K562 (cell line): ENCODE measurements around the gene CHST13.

Experiments used
- ETS2 ChIP-seq: IDR thresholded peaks from 2 replicates; pipeline ENCODE4 v1.6.1; 2016; ENCODE audit warnings: borderline replicate concordance, missing genetic modification characterization, mild to moderate bottlenecking, moderate library complexity, missing compliant biosample characterization; ENCODE audit not compliant: poor library complexity, severe bottlenecking
- MYBL2 ChIP-seq, 2 experiments: fragments of 450-650 bp in 1 of 2; sonication (generic) in 1 of 2; formaldehyde crosslinking in 1 of 2; IDR thresholded peaks; 2 replicates each; pipeline versions ENCODE4 v1.6.1 to v1.8.1; 2017 to 2022; ENCODE audit warnings: borderline replicate concordance in 1 of 2, inconsistent platforms in 1 of 2, low read depth in 1 of 2, mild to moderate bottlenecking in 1 of 2, missing genetic modification reagents in 1 of 2, moderate library complexity in 1 of 2
- NFYB ChIP-seq: IDR thresholded peaks from 2 replicates; pipeline ENCODE4 v1.6.1; 2011; ENCODE audit warnings: mild to moderate bottlenecking, moderate library complexity; ENCODE audit not compliant: insufficient read length; ENCODE audit errors: extremely low read depth
- NRF1 ChIP-seq, 2 experiments: fragments of 450-650 bp; IDR thresholded peaks in 1 of 2; conservative IDR thresholded peaks in 1 of 2; 2 replicates each; pipeline ENCODE4 v1.6.1; 2014; ENCODE audit warnings: mild to moderate bottlenecking in 2 of 2
- TEAD4 ChIP-seq, 2 experiments: sonication (generic) in 1 of 2; formaldehyde crosslinking in 1 of 2; IDR thresholded peaks; 2 replicates each; pipeline versions ENCODE4 v1.6.1 to v1.8.0; 2012 to 2022; ENCODE audit warnings: borderline replicate concordance in 1 of 2, inconsistent platforms in 1 of 2, low read length in 1 of 2, mild to moderate bottlenecking in 1 of 2, missing genetic modification reagents in 1 of 2
- TF ChIP-seq, protein P1 (sequence below), 3 experiments: IDR thresholded peaks in 2 of 3; conservative IDR thresholded peaks in 1 of 3; 2 replicates each; pipeline ENCODE4 v1.5.1; 2011 to 2012; ENCODE audit warnings: low read length in 3 of 3, mild to moderate bottlenecking in 3 of 3, control low read depth in 2 of 3, improper control_type of control experiment in 1 of 3, inconsistent platforms in 1 of 3, low read depth in 1 of 3, mixed read lengths in 1 of 3, moderate library complexity in 1 of 3; ENCODE audit not compliant: insufficient read depth in 2 of 3

- no peak for TF ChIP-seq ETS2 (tag)
- TF ChIP-seq, protein P1, sequence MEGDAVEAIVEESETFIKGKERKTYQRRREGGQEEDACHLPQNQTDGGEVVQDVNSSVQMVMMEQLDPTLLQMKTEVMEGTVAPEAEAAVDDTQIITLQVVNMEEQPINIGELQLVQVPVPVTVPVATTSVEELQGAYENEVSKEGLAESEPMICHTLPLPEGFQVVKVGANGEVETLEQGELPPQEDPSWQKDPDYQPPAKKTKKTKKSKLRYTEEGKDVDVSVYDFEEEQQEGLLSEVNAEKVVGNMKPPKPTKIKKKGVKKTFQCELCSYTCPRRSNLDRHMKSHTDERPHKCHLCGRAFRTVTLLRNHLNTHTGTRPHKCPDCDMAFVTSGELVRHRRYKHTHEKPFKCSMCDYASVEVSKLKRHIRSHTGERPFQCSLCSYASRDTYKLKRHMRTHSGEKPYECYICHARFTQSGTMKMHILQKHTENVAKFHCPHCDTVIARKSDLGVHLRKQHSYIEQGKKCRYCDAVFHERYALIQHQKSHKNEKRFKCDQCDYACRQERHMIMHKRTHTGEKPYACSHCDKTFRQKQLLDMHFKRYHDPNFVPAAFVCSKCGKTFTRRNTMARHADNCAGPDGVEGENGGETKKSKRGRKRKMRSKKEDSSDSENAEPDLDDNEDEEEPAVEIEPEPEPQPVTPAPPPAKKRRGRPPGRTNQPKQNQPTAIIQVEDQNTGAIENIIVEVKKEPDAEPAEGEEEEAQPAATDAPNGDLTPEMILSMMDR (IDR thresholded peaks at IDR 0.05 in 2 of 3, conservative IDR thresholded peaks at IDR 0.05 in 1 of 3; ENCODE audit: insufficient read depth in 2 of 3, low read depth in 1 of 3, low read length in 3 of 3), result no peak
- no peak for TF ChIP-seq MYBL2 (IDR thresholded peaks at IDR 0.05; ENCODE audit: low read depth)
- TF ChIP-seq MYBL2 (CRISPR knock-in tag; IDR thresholded peaks at IDR 0.05; ENCODE audit: borderline replicate concordance), result no peak
- TF ChIP-seq TEAD4 (IDR thresholded peaks at IDR 0.05; ENCODE audit: low read length), result no peak
- TF ChIP-seq TEAD4 (CRISPR knock-in tag; IDR thresholded peaks at IDR 0.05; ENCODE audit: borderline replicate concordance), result no peak
- TF ChIP-seq NRF1 (conservative IDR thresholded peaks at IDR 0.05 in 1 of 2, IDR thresholded peaks at IDR 0.05 in 1 of 2), result no peak
- TF ChIP-seq NFYB, result no peak
Measured at GRCh38 chr3:126480861-126481260, 43.1 kb upstream of the CHST13 start.
